Body of pancreas (tissue), 4 donors: ENCODE results near the gene BMP15. TPM values are rescaled to one million over a fixed set of nuclear protein-coding genes. Genes with fewer than 3 reads are reported as not detected.

Experiments used
- ATAC-seq: fragments of 150-250 bp; one replicate; pipeline ENCODE4 v1.9.1; 2016
- DNase-seq, 4 donors: peaks; one replicate each; pipeline ENCODE4 v3.0.0-alpha.2; 2019
- H3K27ac ChIP-seq, 4 donors: fragments of 200-600 bp; sonication (generic); 1 replicate in 3 of 4; 2 replicates in 1 of 4; pipeline versions ENCODE4 v1.5.1 to v1.6.1; 2016 to 2019; ENCODE audit warnings: mild to moderate bottlenecking in 1 of 4, mixed read lengths in 1 of 4, moderate library complexity in 1 of 4
- H3K27me3 ChIP-seq, 2 donors: fragments of 200-600 bp; sonication (generic); one replicate each; pipeline ENCODE4 v1.6.0; 2016; ENCODE audit warnings: mild to moderate bottlenecking in 1 of 2
- H3K36me3 ChIP-seq, 2 donors: fragments of 200-600 bp; sonication (generic); replicated peaks in 1 of 2; 2 replicates each; pipeline ENCODE4 v1.5.1; 2016; ENCODE audit warnings: low read depth in 2 of 2; ENCODE audit not compliant: insufficient read depth in 1 of 2
- H3K4me1 ChIP-seq: fragments of 200-600 bp; sonication (generic); one replicate; pipeline ENCODE4 v1.6.0; 2016
- H3K4me3 ChIP-seq, 2 donors: fragments of 200-600 bp; sonication (generic); 1 replicate in 1 of 2; 2 replicates in 1 of 2; pipeline ENCODE4 v1.5.1; 2016 to 2019
- H3K9me3 ChIP-seq, 3 donors: fragments of 200-600 bp; sonication (generic); 1 replicate in 2 of 3; 2 replicates in 1 of 3; pipeline ENCODE4 v1.5.1; 2016
- CTCF ChIP-seq, 7 experiments: fragments of 450-650 bp in 4 of 7; fragments of 200-600 bp in 3 of 7; sonication (generic) in 3 of 7; IDR thresholded peaks; one replicate each; pipeline ENCODE4 v1.5.1; 2016 to 2019; ENCODE audit warnings: antibody characterized with exemption in 7 of 7
- POLR2A ChIP-seq, 3 donors: fragments of 450-650 bp; IDR thresholded peaks; one replicate each; pipeline ENCODE4 v1.6.1; 2016; ENCODE audit warnings: antibody characterized with exemption in 3 of 3, mild to moderate bottlenecking in 2 of 3
- WGBS, 2 donors: methylation state at CpG; one replicate each; pipeline ENCODE4 v1.1.5; 2017; 5-methylcytosine and 5-hydroxymethylcytosine counted together
- intact Hi-C: fragments of 100-400 bp; cut with DNase I; formaldehyde crosslinking; loops from one replicate; pipeline ENCODE4 v1.15.1; 2023
- total RNA-seq, 2 donors: library from RNA; depleted of rRNA; stranded (reverse); fragments of >200 nt; gene quantifications; one replicate each; pipeline ENCODE4 v1.1.0, GENCODE V29; 2016

The BMP15 gene
- total RNA-seq, 2 donors from 2014 or later, result not detected

- Histone ChIP-seq H3K27me3 (no peaks in the 10 kb centered on the region), H3K36me3 (no peaks in the 10 kb centered on the region), H3K4me3 (no peak overlapping the region), H3K4me1 (no peaks in the 10 kb centered on the region), H3K27ac (no peak overlapping the region), H3K9me3 (no peaks in the 10 kb centered on the region)
- intact Hi-C loops, result no loop called here
- no peak for TF ChIP-seq CTCF (IDR thresholded peaks at IDR 0.05)
- TF ChIP-seq POLR2A (IDR thresholded peaks at IDR 0.05), result no peak
- no peak for ATAC-seq
- DNase-seq, result no peak
- 48 to 62% methylated on average over 3 of the region's 3 CpGs for WGBS, 2 donors
Observed at GRCh38 chrX:50962156-50962555, 51.6 kb downstream of the BMP15 start.

DNA sequence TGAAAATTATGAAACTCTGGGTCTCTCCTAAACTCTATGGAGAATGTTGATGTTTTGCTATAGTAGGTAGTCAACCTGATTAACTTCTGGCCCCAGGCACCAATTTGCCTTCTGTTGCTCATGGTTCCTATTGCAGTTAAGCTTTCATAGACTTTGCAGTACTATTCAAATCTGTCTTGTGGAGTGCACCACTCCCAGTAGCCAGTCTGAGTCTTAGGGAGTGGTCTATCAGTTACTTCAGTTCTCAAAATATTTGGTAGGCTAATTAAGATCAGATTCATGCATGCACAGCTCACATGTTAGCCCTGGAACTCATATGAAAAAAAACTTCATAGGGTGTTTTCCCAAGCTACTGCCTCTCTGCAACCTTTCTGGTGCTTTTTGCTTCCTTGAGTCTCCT, 53.3 kb downstream of the BMP15 start:
- ATAC-seq, result no peak
- Histone ChIP-seq H3K4me1 (no peaks in the 10 kb centered on the region), H3K4me3 (no peak overlapping the region), H3K27ac (no peak overlapping the region), H3K27me3 (no peaks in the 10 kb centered on the region), H3K36me3 (no peaks in the 10 kb centered on the region), H3K9me3 (no peaks in the 10 kb centered on the region)
- intact Hi-C loops, result no loop called here
- DNase-seq, result no peak
- TF ChIP-seq POLR2A (IDR thresholded peaks at IDR 0.05) (no peak), CTCF (IDR thresholded peaks at IDR 0.05) (no peak)

Other genes starting within 250 kb of the BMP15 start
- gene SHROOM4, start 96.5 kb upstream of the BMP15 start, total RNA-seq, result 1 to 10 TPM; 1.6 to 2.6 TPM